ENCODE results near the gene PRDM15.

GRCh38 chr21:41804381-41804780 lies 74.8 kb downstream of the PRDM15 start:
- TF ChIP-seq CTCF (IDR thresholded peaks at IDR 0.05; ENCODE audit: extremely low read depth in 1 of 2, insufficient read depth in 1 of 2, low read depth in 1 of 2, low read length in 2 of 2) (no peak), POLR2AphosphoS5 (IDR thresholded peaks at IDR 0.05; ENCODE audit: insufficient read depth, low read depth, low read length) (no peak)
